Left cardiac atrium (tissue), 4 donors: ENCODE measurements around the gene CDKN1C. TPM values are rescaled to one million over a fixed set of nuclear protein-coding genes. Genes with fewer than 3 reads are reported as not detected.

ENCODE experiments used
- ATAC-seq, 2 donors: fragments of 200-7000 bp; cut with Tn5 transposase; one replicate each; pipeline ENCODE4 v1.9.1; 2020; ENCODE audit warnings: mild to moderate bottlenecking in 2 of 2, moderate library complexity in 2 of 2
- DNase-seq: peaks from one replicate; pipeline ENCODE4 v3.0.0-alpha.2; 2020
- intact Hi-C, 2 donors: fragments of 100-400 bp; cut with DNase I; formaldehyde crosslinking; loops; one replicate each; pipeline versions ENCODE4 v1.14.1 to v1.15.1; 2022 to 2023
- total RNA-seq, 2 donors: library from RNA; stranded (reverse); fragmentation: NEBNext Ultra II Directional; extraction: Animal tissue kit (Norgen Biotek cat#: 25700); gene quantifications; one replicate each; pipeline ENCODE4 v1.2.1, GENCODE V29; 2021
- donor health status: DM: no; HTN: yes; CAD: no.
- donor health status: DM: no; HTN: yes; CAD: no; lungs with severe emphysema.
- donor health status: DM: yes; HTN: yes; CAD: no.
- donor health status: Dilated cardiomyopathy.

The CDKN1C gene
- total RNA-seq, 2 donors from 2014 or later = 23.3 to 44.2 TPM

- DNase-seq (no peak), ATAC-seq (no peak)
- intact Hi-C loops = no loop called here
Measured at GRCh38 chr11:2860636-2861035, 24.9 kb downstream of the CDKN1C start.

GRCh38 chr11:2859699-2860037, 25.9 kb downstream of the CDKN1C start:
- DNase-seq (no peak), ATAC-seq (no peak)
- intact Hi-C loops = no loop called here

GRCh38 chr11:2858995-2859698, 26.4 kb downstream of the CDKN1C start:
- ATAC-seq (no peak), DNase-seq (no peak)
- intact Hi-C loops = no loop called here

- DNase-seq = no peak
- intact Hi-C loops = no loop called here
- no peak for ATAC-seq
Measured at GRCh38 chr11:2857918-2858317, 27.7 kb downstream of the CDKN1C start.

GRCh38 chr11:2857276-2857675, 28.3 kb downstream of the CDKN1C start:
- ATAC-seq = no peak
- no peak for DNase-seq
- intact Hi-C loops = no loop called here

- intact Hi-C loops = no loop called here
- DNase-seq (no peak), ATAC-seq (no peak)
Measured at GRCh38 chr11:2855162-2855561, 30.4 kb downstream of the CDKN1C start.

GRCh38 chr11:2853997-2854560, 31.5 kb downstream of the CDKN1C start:
- DNase-seq (no peak), ATAC-seq (no peak)
- intact Hi-C loops = no loop called here

GRCh38 chr11:2853401-2853800, 32.2 kb downstream of the CDKN1C start:
- ATAC-seq (no peak), DNase-seq (no peak)
- intact Hi-C loops = no loop called here

- intact Hi-C loops = no loop called here
- ATAC-seq (no peak), DNase-seq (no peak)
Measured at GRCh38 chr11:2849994-2850770, 35.4 kb downstream of the CDKN1C start.

GRCh38 chr11:2848497-2848896, 37.1 kb downstream of the CDKN1C start:
- intact Hi-C loops = no loop called here
- ATAC-seq (no peak), DNase-seq (no peak)

GRCh38 chr11:2847561-2847960, 38.0 kb downstream of the CDKN1C start:
- no peak for DNase-seq
- ATAC-seq = no peak
- intact Hi-C loops = no loop called here

GRCh38 chr11:2846470-2846869, 39.1 kb downstream of the CDKN1C start:
- no peak for ATAC-seq
- intact Hi-C loops = no loop called here
- DNase-seq = no peak

GRCh38 chr11:2846056-2846455, 39.5 kb downstream of the CDKN1C start:
- intact Hi-C loops = no loop called here
- ATAC-seq (no peak), DNase-seq (no peak)

- DNase-seq (no peak), ATAC-seq (no peak)
- intact Hi-C loops = no loop called here
Measured at GRCh38 chr11:2844996-2845395, 40.6 kb downstream of the CDKN1C start.

- intact Hi-C loops = no loop called here
- no peak for DNase-seq
Measured at GRCh38 chr11:2844116-2844842, 41.3 kb downstream of the CDKN1C start.

GRCh38 chr11:2843551-2843950, 42.0 kb downstream of the CDKN1C start:
- DNase-seq (no peak), ATAC-seq (no peak)
- intact Hi-C loops = no loop called here

More at GRCh38 chr11:2844116-2844842, 41.3 kb downstream of the CDKN1C start:
- ATAC-seq = no peak

- intact Hi-C loops = no loop called here
- ATAC-seq (no peak), DNase-seq (no peak)
Measured at GRCh38 chr11:2842876-2843275, 42.7 kb downstream of the CDKN1C start.

- ATAC-seq (no peak), DNase-seq (no peak)
Measured at GRCh38 chr11:2841411-2842190, 44.0 kb downstream of the CDKN1C start.

GRCh38 chr11:2839395-2839943, 46.1 kb downstream of the CDKN1C start:
- intact Hi-C loops = no loop called here
- DNase-seq (no peak), ATAC-seq (no peak)

More at GRCh38 chr11:2841411-2842190, 44.0 kb downstream of the CDKN1C start:
- intact Hi-C loops = no loop called here
